GM23338 (cell line): ENCODE results near the gene KPTN. TPM values are rescaled to one million over a fixed set of nuclear protein-coding genes. Genes with fewer than 3 reads are reported as not detected.
A peak's percentile ranks its signal among the peaks of the same experiment; 100 is the strongest.

Experiments
- ATAC-seq: fragments of 200-7000 bp; cut with Tn5 transposase; 3 replicates; pipeline ENCODE4 v1.9.1; 2020
- DNase-seq: peaks from one replicate; pipeline ENCODE4 v3.0.0-alpha.2; 2015; ENCODE audit warnings: low spot score
- H2AFZ ChIP-seq: fragments of 200-600 bp; sonication (generic); 2 replicates; pipeline ENCODE4 v1.8.0; 2016; ENCODE audit warnings: antibody characterized with exemption, mild to moderate bottlenecking, moderate library complexity
- H3F3A ChIP-seq: fragments of 200-600 bp; sonication (generic); replicated peaks from 2 replicates; pipeline ENCODE4 v1.8.0; 2017; ENCODE audit warnings: antibody characterized with exemption, mixed run types, low read depth
- H3K27ac ChIP-seq: fragments of 200-600 bp; sonication (generic); 2 replicates; pipeline ENCODE4 v1.6.1; 2016; ENCODE audit warnings: low read depth
- H3K27me3 ChIP-seq: fragments of 200-600 bp; sonication (generic); 2 replicates; pipeline ENCODE4 v1.8.0; 2016; ENCODE audit warnings: mild to moderate bottlenecking, mixed run types, moderate library complexity; ENCODE audit not compliant: insufficient read depth
- H3K36me3 ChIP-seq: fragments of 200-600 bp; sonication (generic); 2 replicates; pipeline ENCODE4 v1.8.0; 2016; ENCODE audit warnings: mild to moderate bottlenecking; ENCODE audit not compliant: insufficient read depth
- H3K4me1 ChIP-seq: fragments of 200-600 bp; sonication (generic); 2 replicates; pipeline ENCODE4 v1.8.0; 2016; ENCODE audit warnings: mild to moderate bottlenecking, moderate library complexity; ENCODE audit not compliant: insufficient read depth
- H3K4me2 ChIP-seq: fragments of 200-600 bp; sonication (generic); 2 replicates; pipeline ENCODE4 v1.7.1; 2017; ENCODE audit warnings: mixed run types
- H3K4me3 ChIP-seq: fragments of 200-600 bp; sonication (generic); 2 replicates; pipeline ENCODE4 v1.6.1; 2016; ENCODE audit warnings: mixed run types
- H3K79me2 ChIP-seq: fragments of 200-600 bp; sonication (generic); replicated peaks from 2 replicates; pipeline ENCODE4 v1.8.0; 2017; ENCODE audit warnings: mild to moderate bottlenecking; ENCODE audit not compliant: insufficient read depth
- H3K9me2 ChIP-seq: fragments of 200-600 bp; sonication (generic); 2 replicates; pipeline ENCODE4 v1.8.0; 2017; ENCODE audit not compliant: insufficient read depth
- H4K20me1 ChIP-seq: fragments of 200-600 bp; sonication (generic); replicated peaks from 2 replicates; pipeline ENCODE4 v1.8.0; 2017; ENCODE audit warnings: mild to moderate bottlenecking; ENCODE audit not compliant: insufficient read depth
- H3K27ac Mint-ChIP-seq: 2 replicates; pipeline ENCODE4 v1.8.0; 2020; ENCODE audit warnings: inconsistent platforms, mild to moderate bottlenecking, moderate library complexity, mixed read lengths
- H3K27me3 Mint-ChIP-seq: 3 replicates; pipeline ENCODE4 v1.8.0; 2022; ENCODE audit warnings: low read depth, mild to moderate bottlenecking, moderate library complexity, mixed read lengths, inconsistent platforms; ENCODE audit not compliant: insufficient read depth, poor library complexity
- H3K36me3 Mint-ChIP-seq: 3 replicates; pipeline ENCODE4 v1.8.0; 2021; ENCODE audit warnings: low read depth, mild to moderate bottlenecking, inconsistent platforms, moderate library complexity, mixed read lengths
- H3K4me1 Mint-ChIP-seq: 3 replicates; pipeline ENCODE4 v1.8.0; 2020; ENCODE audit warnings: mild to moderate bottlenecking, inconsistent platforms, mixed read lengths
- H3K4me3 Mint-ChIP-seq: 3 replicates; pipeline ENCODE4 v1.8.0; 2021; ENCODE audit warnings: moderate library complexity, mild to moderate bottlenecking, inconsistent platforms, mixed read lengths
- H3K9me3 Mint-ChIP-seq: 3 replicates; pipeline ENCODE4 v1.8.0; 2020; ENCODE audit warnings: moderate library complexity, mild to moderate bottlenecking, inconsistent platforms, mixed read lengths
- CREB1 ChIP-seq: fragments of 250-450 bp; sonication (Bioruptor Pico); IDR thresholded peaks from 2 replicates; pipeline ENCODE4 v1.5.0; 2020; ENCODE audit warnings: low read depth, mild to moderate bottlenecking, moderate library complexity
- ETS1 ChIP-seq: IDR thresholded peaks from 2 replicates; pipeline ENCODE4 v1.6.1; 2016; ENCODE audit warnings: antibody characterized with exemption
- JUNB ChIP-seq: IDR thresholded peaks from one replicate; pipeline ENCODE4 v1.6.1; 2016; ENCODE audit warnings: antibody characterized with exemption; ENCODE audit not compliant: unreplicated experiment
- POLR2AphosphoS5 ChIP-seq: IDR thresholded peaks from 2 replicates; pipeline ENCODE4 v1.6.1; 2016; ENCODE audit warnings: antibody characterized with exemption, low read depth
- REST ChIP-seq: IDR thresholded peaks from one replicate; pipeline ENCODE4 v1.6.1; 2018; ENCODE audit warnings: antibody characterized with exemption; ENCODE audit not compliant: unreplicated experiment
- ZNF114 ChIP-seq: fragments of 250-450 bp; sonication (Bioruptor Pico); IDR thresholded peaks from 2 replicates; pipeline ENCODE4 v1.5.0; 2020; ENCODE audit warnings: mild to moderate bottlenecking, moderate library complexity
- polyA plus RNA-seq: library from polyadenylated mRNA; unstranded; fragments of >200 nt; fragmentation: Nextera tagmentation; extraction: Ambion mirVana; gene quantifications from 2 replicates; pipeline ENCODE4 v1.2.1, GENCODE V29; 2016
- total RNA-seq: library from RNA; depleted of rRNA; stranded (reverse); fragments of >200 nt; shearing (Covaris generic); gene quantifications from 2 replicates; pipeline ENCODE4 v1.2.3, GENCODE V29; 2014
- TF ChIP-seq, protein P1 (sequence below): fragments of 250-450 bp; sonication (Bioruptor Pico); IDR thresholded peaks from 2 replicates; pipeline ENCODE4 v1.5.0; 2020; ENCODE audit warnings: mild to moderate bottlenecking, moderate library complexity
- TF ChIP-seq, protein P2 (sequence below), 2 experiments: fragments of 200-600 bp in 1 of 2; sonication (generic) in 1 of 2; conservative IDR thresholded peaks; 2 replicates each; pipeline versions ENCODE4 v1.5.1 to v1.6.1; 2016 to 2017; ENCODE audit warnings: antibody characterized with exemption in 2 of 2, low read depth in 2 of 2, mild to moderate bottlenecking in 2 of 2, moderate library complexity in 1 of 2

Gene KPTN
- total and polyA plus RNA-seq, 2 experiments from 2014 or later = 19.8 to 26.2 TPM

GRCh38 chr19:47512183-47512947 is 28.3 kb upstream of the KPTN start:
- Mint-ChIP-seq H3K36me3 (no peaks in the 10 kb centered on the region), H3K27me3 (peaks cover 25% of the 10 kb centered on the region), H3K9me3 (no peaks in the 10 kb centered on the region; the same call in 2 of the 3 replicates), H3K4me3 (peak overlapping the region; percentile 97), H3K27ac (no peak overlapping the region), H3K4me1 (peaks cover 25% of the 10 kb centered on the region)
- Histone ChIP-seq H3K36me3 (no peaks in the 10 kb centered on the region), H3F3A (no peaks in the 10 kb centered on the region), H3K79me2 (peaks cover 66% of the 10 kb centered on the region), H4K20me1 (peaks cover 9% of the 10 kb centered on the region), H2AFZ (no peak overlapping the region), H3K4me1 (peaks cover 9% of the 10 kb centered on the region; the same call in 1 of the 2 replicates), H3K9me2 (no peaks in the 10 kb centered on the region), H3K27ac (no peak overlapping the region), H3K4me3 (no peak overlapping the region), H3K27me3 (no peaks in the 10 kb centered on the region), H3K4me2 (no peak overlapping the region)
- TF ChIP-seq ZNF114 (CRISPR knock-in tag) (no peak), POLR2AphosphoS5 (no peak), CREB1 (CRISPR knock-in tag) (no peak), REST (no peak)
- ATAC-seq = no peak
- DNase-seq = no peak

GRCh38 chr19:47511681-47512080 is 27.7 kb upstream of the KPTN start:
- peaks cover 25% of the 10 kb centered on the region for H3K4me1 Mint-ChIP-seq
- no peaks in the 10 kb centered on the region for H3K27me3 ChIP-seq
- DNase-seq (no peak), ATAC-seq (no peak)
- H3K36me3 ChIP-seq = no peaks in the 10 kb centered on the region
- H2AFZ ChIP-seq = no peak overlapping the region
- no peaks in the 10 kb centered on the region for H3K36me3 Mint-ChIP-seq
- H3K27ac Mint-ChIP-seq = no peak overlapping the region
- H3K4me2 ChIP-seq = no peak overlapping the region
- peaks cover 73% of the 10 kb centered on the region for H3K79me2 ChIP-seq
- no peaks in the 10 kb centered on the region for H3K9me2 ChIP-seq
- H3K4me3 ChIP-seq = no peak overlapping the region
- H3K9me3 Mint-ChIP-seq = no peaks in the 10 kb centered on the region; the same call in 2 of the 3 replicates
- peaks cover 25% of the 10 kb centered on the region for H3K27me3 Mint-ChIP-seq
- no peak overlapping the region; the same call in 2 of the 3 replicates for H3K4me3 Mint-ChIP-seq
- H4K20me1 ChIP-seq = peaks cover 9% of the 10 kb centered on the region
- H3F3A ChIP-seq = no peaks in the 10 kb centered on the region
- no peak overlapping the region for H3K27ac ChIP-seq
- peaks cover 9% of the 10 kb centered on the region; the same call in 1 of the 2 replicates for H3K4me1 ChIP-seq
- TF ChIP-seq, protein P1, sequence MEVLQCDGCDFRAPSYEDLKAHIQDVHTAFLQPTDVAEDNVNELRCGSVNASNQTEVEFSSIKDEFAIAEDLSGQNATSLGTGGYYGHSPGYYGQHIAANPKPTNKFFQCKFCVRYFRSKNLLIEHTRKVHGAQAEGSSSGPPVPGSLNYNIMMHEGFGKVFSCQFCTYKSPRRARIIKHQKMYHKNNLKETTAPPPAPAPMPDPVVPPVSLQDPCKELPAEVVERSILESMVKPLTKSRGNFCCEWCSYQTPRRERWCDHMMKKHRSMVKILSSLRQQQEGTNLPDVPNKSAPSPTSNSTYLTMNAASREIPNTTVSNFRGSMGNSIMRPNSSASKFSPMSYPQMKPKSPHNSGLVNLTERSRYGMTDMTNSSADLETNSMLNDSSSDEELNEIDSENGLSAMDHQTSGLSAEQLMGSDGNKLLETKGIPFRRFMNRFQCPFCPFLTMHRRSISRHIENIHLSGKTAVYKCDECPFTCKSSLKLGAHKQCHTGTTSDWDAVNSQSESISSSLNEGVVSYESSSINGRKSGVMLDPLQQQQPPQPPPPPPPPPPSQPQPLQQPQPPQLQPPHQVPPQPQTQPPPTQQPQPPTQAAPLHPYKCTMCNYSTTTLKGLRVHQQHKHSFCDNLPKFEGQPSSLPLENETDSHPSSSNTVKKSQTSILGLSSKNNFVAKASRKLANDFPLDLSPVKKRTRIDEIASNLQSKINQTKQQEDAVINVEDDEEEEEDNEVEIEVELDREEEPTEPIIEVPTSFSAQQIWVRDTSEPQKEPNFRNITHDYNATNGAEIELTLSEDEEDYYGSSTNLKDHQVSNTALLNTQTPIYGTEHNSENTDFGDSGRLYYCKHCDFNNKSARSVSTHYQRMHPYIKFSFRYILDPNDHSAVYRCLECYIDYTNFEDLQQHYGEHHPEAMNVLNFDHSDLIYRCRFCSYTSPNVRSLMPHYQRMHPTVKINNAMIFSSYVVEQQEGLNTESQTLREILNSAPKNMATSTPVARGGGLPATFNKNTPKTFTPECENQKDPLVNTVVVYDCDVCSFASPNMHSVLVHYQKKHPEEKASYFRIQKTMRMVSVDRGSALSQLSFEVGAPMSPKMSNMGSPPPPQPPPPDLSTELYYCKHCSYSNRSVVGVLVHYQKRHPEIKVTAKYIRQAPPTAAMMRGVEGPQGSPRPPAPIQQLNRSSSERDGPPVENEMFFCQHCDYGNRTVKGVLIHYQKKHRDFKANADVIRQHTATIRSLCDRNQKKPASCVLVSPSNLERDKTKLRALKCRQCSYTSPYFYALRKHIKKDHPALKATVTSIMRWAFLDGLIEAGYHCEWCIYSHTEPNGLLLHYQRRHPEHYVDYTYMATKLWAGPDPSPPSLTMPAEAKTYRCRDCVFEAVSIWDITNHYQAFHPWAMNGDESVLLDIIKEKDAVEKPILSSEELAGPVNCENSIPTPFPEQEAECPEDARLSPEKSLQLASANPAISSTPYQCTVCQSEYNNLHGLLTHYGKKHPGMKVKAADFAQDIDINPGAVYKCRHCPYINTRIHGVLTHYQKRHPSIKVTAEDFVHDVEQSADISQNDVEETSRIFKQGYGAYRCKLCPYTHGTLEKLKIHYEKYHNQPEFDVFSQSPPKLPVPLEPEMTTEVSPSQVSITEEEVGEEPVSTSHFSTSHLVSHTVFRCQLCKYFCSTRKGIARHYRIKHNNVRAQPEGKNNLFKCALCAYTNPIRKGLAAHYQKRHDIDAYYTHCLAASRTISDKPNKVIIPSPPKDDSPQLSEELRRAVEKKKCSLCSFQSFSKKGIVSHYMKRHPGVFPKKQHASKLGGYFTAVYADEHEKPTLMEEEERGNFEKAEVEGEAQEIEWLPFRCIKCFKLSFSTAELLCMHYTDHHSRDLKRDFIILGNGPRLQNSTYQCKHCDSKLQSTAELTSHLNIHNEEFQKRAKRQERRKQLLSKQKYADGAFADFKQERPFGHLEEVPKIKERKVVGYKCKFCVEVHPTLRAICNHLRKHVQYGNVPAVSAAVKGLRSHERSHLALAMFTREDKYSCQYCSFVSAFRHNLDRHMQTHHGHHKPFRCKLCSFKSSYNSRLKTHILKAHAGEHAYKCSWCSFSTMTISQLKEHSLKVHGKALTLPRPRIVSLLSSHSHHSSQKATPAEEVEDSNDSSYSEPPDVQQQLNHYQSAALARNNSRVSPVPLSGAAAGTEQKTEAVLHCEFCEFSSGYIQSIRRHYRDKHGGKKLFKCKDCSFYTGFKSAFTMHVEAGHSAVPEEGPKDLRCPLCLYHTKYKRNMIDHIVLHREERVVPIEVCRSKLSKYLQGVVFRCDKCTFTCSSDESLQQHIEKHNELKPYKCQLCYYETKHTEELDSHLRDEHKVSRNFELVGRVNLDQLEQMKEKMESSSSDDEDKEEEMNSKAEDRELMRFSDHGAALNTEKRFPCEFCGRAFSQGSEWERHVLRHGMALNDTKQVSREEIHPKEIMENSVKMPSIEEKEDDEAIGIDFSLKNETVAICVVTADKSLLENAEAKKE (CRISPR knock-in tag) = no peak
- TF ChIP-seq JUNB = no peak
- TF ChIP-seq, protein P2, sequence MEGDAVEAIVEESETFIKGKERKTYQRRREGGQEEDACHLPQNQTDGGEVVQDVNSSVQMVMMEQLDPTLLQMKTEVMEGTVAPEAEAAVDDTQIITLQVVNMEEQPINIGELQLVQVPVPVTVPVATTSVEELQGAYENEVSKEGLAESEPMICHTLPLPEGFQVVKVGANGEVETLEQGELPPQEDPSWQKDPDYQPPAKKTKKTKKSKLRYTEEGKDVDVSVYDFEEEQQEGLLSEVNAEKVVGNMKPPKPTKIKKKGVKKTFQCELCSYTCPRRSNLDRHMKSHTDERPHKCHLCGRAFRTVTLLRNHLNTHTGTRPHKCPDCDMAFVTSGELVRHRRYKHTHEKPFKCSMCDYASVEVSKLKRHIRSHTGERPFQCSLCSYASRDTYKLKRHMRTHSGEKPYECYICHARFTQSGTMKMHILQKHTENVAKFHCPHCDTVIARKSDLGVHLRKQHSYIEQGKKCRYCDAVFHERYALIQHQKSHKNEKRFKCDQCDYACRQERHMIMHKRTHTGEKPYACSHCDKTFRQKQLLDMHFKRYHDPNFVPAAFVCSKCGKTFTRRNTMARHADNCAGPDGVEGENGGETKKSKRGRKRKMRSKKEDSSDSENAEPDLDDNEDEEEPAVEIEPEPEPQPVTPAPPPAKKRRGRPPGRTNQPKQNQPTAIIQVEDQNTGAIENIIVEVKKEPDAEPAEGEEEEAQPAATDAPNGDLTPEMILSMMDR (conservative IDR thresholded peaks at IDR 0.05; ENCODE audit: low read depth in 2 of 2) = no peak
- TF ChIP-seq ETS1 = no peak
